ENCODE measurements around the gene CCBE1.
"Not testable (repeated sequence)": the region's sequence is repeated elsewhere in the genome, so short reads cannot be mapped to it uniquely, and the experiment has no call there.

CCBE1 gene

DNA sequence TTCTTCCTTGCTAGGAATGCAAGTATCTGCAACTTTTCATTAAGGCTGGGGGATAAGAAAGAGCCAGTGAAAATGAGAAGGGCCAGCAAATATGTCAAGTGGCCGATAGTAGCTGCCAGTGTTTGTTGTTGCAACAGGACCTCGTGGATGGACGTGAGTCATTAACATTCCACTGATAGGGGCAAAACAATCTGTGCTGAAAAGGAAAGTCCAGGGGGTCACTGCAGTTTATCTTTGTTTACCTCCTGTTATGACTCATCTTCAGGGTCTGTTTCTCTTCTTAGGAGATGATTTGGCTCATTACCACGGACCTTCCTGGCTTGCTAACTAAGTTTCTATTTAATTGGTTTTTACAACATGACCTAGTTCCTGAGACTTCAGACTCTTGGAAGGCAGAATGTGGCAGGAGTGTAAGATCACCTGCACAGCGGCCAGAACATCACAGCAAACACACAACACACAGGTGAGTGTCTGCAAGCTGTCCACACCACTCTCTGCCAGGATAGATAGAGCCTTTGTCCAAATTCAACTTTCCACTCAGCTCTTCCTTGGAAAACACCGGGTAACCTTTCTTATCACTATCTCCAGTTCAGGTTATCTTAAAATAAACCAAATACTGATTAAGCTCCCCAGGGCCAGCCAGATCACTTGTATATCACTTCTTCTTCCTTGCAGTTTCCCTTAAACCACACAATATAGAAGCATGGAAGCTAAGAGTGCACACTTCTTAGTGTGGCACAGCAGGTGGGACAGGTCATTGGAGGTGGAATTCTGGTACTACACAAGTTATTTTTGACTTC, 180.7 kb downstream of the CCBE1 start:
- H3K9ac ChIP-seq: no peak overlapping the region
- H4K20me1 ChIP-seq: no peaks in the 10 kb centered on the region; a peak in 1 of 22 replicates
- no peaks in the 10 kb centered on the region for H3K27me3 ChIP-seq
- H3K4me2 ChIP-seq: no peak overlapping the region
- H3K4me1 ChIP-seq: no peaks in the 10 kb centered on the region
- H3K9me3 ChIP-seq (replicated peaks in 1 of 11): peaks cover 0 to 9% (median 4%) of the 10 kb centered on the region in 11 experiments; a peak in 3 of 22 replicates
- TF ChIP-seq Cebpa-rat (IDR thresholded peaks at IDR 0.05): no peak
- no peak overlapping the region for H3K27ac ChIP-seq
- no peaks in the 10 kb centered on the region for H3K36me3 ChIP-seq
- H3K4me3 ChIP-seq: no peak overlapping the region

DNA sequence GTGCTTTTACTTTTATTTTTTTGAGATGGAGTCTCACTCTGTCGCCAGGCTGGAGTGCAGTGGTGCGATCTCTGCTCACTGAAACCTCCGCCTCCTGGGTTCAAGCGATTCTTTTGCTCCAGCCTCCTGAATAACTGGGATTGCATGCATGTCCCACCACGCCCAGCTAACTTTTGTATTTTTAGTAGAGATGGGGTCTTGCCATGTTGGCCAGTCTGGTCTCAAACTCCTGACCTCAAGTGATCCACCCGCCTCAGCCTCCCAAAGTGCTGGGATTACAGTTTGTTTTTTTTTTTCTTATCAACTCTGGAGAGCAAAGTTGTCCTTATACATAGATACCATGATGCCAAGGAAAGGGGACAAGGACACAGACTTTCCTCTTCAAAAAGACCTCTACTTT, 181.3 kb downstream of the CCBE1 start:
- H3K27ac ChIP-seq; H3K4me2 ChIP-seq; H3K4me1 ChIP-seq; H4K20me1 ChIP-seq; H3K9ac ChIP-seq; H3K27me3 ChIP-seq; H3K9me3 ChIP-seq (replicated peaks in 1 of 11); H3K36me3 ChIP-seq; H3K4me3 ChIP-seq: not testable (repeated sequence)

DNA sequence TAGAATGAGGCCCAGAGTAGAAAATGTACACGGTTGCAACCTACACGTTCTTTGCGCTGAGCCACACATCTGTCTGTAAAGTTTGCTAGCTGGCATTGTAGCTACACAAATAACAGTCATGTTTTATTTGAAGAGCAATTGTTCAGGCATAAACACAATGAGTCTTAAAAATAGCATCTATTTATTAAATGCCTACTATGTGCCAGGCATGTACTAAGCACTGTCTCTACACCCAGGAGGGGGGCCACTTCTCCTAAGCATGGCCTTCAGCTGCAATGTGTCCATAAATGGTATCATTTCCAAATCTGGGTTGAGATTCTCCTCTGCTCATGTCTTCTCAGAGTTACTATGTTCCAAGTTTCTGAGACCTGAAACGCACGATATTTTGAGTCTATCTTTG, 182.1 kb downstream of the CCBE1 start:
- Histone ChIP-seq H4K20me1 (no peaks in the 10 kb centered on the region; a peak in 1 of 22 replicates), H3K27ac (no peak overlapping the region), H3K9ac (no peak overlapping the region), H3K36me3 (no peaks in the 10 kb centered on the region), H3K27me3 (no peaks in the 10 kb centered on the region), H3K4me3 (no peak overlapping the region), H3K4me2 (no peak overlapping the region), H3K4me1 (no peaks in the 10 kb centered on the region), H3K9me3 (replicated peaks in 1 of 11) (peaks cover 0 to 6% (median under 1%) of the 10 kb centered on the region in 11 experiments; a peak in 3 of 22 replicates)
- TF ChIP-seq Cebpa-rat (IDR thresholded peaks at IDR 0.05): no peak

DNA sequence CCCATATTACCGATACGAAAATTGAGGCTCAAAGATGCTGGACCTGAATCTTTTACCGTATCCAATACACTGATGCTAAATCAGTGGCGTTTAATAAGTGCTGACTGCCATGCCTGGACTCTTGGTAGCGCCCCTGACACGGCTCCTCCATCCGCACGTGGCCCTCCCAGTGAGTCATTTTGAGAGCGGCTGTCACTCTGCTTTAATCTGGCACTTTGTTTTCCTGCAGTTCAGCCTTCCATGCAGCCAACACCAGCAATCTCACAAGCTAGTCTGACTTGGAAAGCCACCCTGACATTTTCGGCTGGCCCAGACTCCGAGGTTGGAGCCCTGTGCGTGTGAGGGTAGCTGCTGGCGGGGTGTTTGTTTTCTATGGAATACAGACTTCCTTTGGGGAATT, 183.0 kb downstream of the CCBE1 start:
- H3K4me2 ChIP-seq: no peak overlapping the region
- H3K4me3 ChIP-seq: no peak overlapping the region
- H3K4me1 ChIP-seq: no peaks in the 10 kb centered on the region
- H3K27ac ChIP-seq: no peak overlapping the region
- H3K36me3 ChIP-seq: no peaks in the 10 kb centered on the region
- H3K9me3 ChIP-seq (replicated peaks in 1 of 11): no peaks in the 10 kb centered on the region
- H4K20me1 ChIP-seq: no peaks in the 10 kb centered on the region; a peak in 1 of 22 replicates
- no peaks in the 10 kb centered on the region for H3K27me3 ChIP-seq
- no peak overlapping the region for H3K9ac ChIP-seq
- TF ChIP-seq Cebpa-rat (IDR thresholded peaks at IDR 0.05): no peak

DNA sequence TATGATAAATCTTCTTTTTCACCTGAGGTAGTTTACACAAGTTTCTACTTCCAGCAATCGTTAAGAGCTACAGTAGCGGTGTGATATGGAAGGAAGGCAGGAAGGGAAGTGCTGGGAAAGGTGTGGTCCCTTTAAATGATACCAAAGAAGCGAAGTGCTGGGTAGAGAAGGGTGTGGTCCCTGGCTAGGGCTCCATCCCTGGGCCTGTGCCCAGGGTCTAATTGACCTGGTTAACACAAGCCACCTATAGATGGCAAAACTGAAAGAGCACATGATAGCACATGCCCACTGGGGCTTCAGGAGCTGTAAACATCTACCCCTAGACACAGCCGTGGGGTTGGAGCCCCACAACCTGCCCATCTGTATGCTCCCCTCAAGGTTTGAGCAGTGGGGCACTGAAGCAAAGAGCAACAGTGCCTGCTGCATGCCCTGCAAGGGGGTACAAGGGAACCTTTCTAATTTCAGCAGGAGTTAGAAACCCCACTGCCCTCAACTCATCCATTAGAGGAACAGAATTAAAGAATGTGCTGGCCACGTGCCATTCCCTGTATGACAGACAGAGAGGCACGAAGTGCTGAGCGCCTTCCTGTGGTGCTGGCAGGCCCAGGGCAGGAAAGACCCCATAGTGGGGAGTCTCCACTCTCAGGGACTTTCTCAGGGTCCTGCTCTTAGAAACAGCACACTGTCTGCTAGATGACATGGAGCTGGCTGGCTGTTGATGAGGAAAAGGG, 185.0 kb downstream of the CCBE1 start:
- Histone ChIP-seq H3K9me3 (replicated peaks in 1 of 11) (no peaks in the 10 kb centered on the region), H3K4me1 (no peaks in the 10 kb centered on the region), H3K4me2 (no peak overlapping the region), H3K9ac (no peak overlapping the region), H3K27me3 (no peaks in the 10 kb centered on the region), H3K27ac (no peak overlapping the region), H4K20me1 (no peaks in the 10 kb centered on the region; a peak in 1 of 22 replicates), H3K36me3 (no peaks in the 10 kb centered on the region), H3K4me3 (no peak overlapping the region)
- TF ChIP-seq Cebpa-rat (IDR thresholded peaks at IDR 0.05): no peak

DNA sequence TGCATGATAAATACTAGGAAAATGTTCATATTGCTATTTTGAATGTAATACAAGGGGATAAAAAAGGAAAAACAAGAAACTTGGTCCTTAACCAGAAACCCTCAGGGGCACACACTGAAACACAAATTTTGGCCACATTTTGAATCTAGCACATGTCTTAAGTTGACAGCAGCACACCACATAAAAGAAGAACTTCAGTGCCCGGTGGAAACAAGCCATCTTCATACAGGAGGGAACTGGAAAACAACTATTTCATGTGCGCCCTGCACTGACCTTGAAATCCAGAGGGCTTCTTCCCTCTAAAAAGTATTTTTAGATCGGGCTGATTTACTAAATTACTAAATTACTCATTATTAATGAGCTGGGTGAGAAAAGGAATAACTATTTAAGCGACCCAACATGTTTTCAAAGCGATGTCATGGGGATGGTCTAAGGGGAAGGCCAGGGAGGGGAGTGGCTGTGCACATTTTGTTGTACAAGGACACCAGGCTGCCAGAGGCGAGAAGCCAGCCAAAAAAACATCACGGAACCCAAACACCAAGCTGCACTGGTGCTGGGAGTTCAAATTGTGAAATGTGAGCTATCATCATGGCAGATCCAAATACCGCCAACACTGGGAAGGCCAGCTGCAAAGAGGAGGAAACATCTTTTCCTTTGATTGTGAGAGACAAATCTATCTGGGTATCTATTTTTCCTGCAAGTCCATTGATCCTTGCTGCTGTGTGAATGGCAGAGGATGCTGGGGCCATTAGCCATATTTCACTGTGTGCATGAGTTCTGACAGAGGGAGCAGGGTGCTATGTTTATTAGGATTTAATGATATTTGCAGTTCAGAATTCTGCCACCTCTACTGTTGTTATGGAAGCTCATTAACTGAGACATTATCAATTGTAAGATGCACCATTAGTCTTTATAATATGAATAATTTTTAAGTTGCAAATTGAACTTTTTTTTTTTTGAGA, 187.5 kb downstream of the CCBE1 start:
- Histone ChIP-seq H3K4me1 (no peaks in the 10 kb centered on the region), H3K9me3 (replicated peaks in 1 of 11) (peaks cover 0 to 15% (median 11%) of the 10 kb centered on the region in 11 experiments; a peak in 12 of 22 replicates), H3K4me2 (no peak overlapping the region), H3K36me3 (no peaks in the 10 kb centered on the region), H3K4me3 (no peak overlapping the region), H3K27ac (no peak overlapping the region), H3K9ac (no peak overlapping the region), H4K20me1 (no peaks in the 10 kb centered on the region; a peak in 1 of 22 replicates), H3K27me3 (no peaks in the 10 kb centered on the region)
- TF ChIP-seq Cebpa-rat (IDR thresholded peaks at IDR 0.05): no peak

DNA sequence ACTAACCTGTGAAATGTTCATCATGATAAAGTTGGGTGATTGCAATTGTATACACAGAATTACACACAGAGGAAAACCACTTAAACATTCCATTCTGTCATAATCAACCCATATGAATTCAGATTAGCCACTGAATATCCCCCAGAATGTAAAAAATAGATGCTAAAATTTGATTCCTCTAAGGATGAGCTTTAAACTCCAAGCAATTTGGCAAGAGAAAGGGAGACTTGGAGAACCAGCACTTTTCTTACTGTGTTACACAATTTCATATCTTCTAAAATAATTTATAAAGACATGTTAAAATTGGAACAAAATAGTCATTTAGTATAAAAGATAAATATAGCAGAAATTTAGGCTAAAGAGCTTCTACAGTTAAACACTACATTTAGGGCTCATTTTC, 191.9 kb downstream of the CCBE1 start:
- peaks cover 0 to 8% (median 0%) of the 10 kb centered on the region in 10 experiments; a peak in 4 of 20 replicates for H3K4me1 ChIP-seq
- TF ChIP-seq Cebpa-rat (IDR thresholded peaks at IDR 0.05): no peak
- no peak overlapping the region for H3K4me3 ChIP-seq
- H3K4me2 ChIP-seq: no peak overlapping the region
- no peaks in the 10 kb centered on the region for H4K20me1 ChIP-seq
- no peak overlapping the region for H3K9ac ChIP-seq
- no peaks in the 10 kb centered on the region for H3K36me3 ChIP-seq
- peaks cover 0 to 15% (median 11%) of the 10 kb centered on the region in 11 experiments; a peak in 12 of 22 replicates for H3K9me3 ChIP-seq (replicated peaks in 1 of 11)
- no peaks in the 10 kb centered on the region for H3K27me3 ChIP-seq
- H3K27ac ChIP-seq: no peak overlapping the region

DNA sequence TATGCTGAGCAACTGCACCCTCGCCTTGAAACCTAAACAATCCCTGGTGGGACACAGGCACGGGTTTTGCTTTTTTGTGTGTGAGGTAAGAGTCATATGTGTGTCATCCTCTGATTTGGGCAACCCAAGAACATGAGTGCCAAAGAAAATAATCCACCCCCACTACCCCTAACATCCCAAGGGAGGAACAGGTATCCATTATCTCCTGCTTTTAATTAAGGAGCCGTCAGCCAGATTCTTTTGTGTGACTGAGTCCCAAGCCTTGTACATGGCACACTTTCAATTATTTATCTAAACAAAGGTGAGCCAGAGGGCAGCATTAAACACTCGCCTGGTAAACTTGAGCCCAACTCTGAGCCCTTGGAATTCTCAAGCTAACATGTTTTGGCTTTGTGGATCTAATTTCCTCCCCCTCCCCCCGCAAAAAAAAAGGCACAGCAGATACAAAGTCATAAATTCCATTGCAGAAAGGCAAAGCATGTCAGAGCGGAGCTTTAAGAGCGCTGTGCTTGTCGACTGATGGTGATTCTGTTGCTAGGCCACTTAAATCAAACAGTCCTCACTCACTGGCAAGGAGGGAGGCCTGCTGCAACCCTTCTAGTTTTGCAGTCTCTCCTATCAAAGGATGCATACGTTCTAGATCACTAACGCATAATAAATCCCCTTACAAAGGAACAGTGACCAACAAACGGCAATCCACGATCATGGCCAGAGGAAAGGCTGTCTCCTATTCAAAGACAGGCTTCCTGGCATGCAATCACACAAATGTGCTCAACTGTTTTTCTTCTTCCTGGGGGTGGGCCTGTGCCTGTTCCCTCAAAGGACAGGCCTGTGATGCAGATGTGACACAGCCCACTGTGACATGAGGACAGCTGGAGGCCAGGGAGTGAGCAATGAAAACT, 194.7 kb downstream of the CCBE1 start:
- H4K20me1 ChIP-seq: no peaks in the 10 kb centered on the region
- H3K9ac ChIP-seq: no peak overlapping the region
- no peaks in the 10 kb centered on the region for H3K27me3 ChIP-seq
- H3K4me1 ChIP-seq: peaks cover 0 to 8% (median 0%) of the 10 kb centered on the region in 10 experiments; a peak in 4 of 20 replicates
- TF ChIP-seq Cebpa-rat (IDR thresholded peaks at IDR 0.05): no peak
- peak overlapping the region in 5 of 11 experiments; percentile 15 to 38 (median 28); a peak in 3 of 22 replicates for H3K4me2 ChIP-seq
- no peaks in the 10 kb centered on the region for H3K36me3 ChIP-seq
- H3K4me3 ChIP-seq: no peak overlapping the region
- H3K9me3 ChIP-seq (replicated peaks in 1 of 11): peaks cover 6 to 29% (median 17%) of the 10 kb centered on the region in 11 experiments; a peak in 17 of 22 replicates
- no peak overlapping the region for H3K27ac ChIP-seq
